DMS153 (cell line): ENCODE measurements around the gene ITGB5.
"Not testable (repeated sequence)": the region's sequence is repeated elsewhere in the genome, so short reads cannot be mapped to it uniquely, and the experiment has no call there.

Experiments used
- DNase-seq: peaks from one replicate; lab custom pipeline; 2025; lab: John Stamatoyannopoulos, UW

The ITGB5 gene

DNA sequence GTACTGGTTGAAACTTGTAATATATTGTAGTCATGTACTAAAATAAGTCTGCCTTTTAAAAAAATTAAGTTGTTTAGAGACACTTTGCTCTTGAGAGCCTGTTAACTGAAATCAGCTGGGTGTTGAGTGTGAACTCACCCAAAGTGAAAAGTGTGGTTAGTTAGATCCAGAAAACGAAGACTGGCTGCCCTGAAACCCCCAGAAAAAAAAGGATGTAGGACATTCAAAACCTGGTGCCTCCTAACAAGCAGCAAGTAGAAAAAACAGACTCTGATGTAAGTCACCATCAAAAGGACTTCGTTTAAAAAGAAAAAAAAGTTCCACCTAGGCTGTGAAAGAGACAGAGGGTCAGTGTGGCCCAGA lies 116.1 kb downstream of the ITGB5 start:
- no peak for DNase-seq

DNA sequence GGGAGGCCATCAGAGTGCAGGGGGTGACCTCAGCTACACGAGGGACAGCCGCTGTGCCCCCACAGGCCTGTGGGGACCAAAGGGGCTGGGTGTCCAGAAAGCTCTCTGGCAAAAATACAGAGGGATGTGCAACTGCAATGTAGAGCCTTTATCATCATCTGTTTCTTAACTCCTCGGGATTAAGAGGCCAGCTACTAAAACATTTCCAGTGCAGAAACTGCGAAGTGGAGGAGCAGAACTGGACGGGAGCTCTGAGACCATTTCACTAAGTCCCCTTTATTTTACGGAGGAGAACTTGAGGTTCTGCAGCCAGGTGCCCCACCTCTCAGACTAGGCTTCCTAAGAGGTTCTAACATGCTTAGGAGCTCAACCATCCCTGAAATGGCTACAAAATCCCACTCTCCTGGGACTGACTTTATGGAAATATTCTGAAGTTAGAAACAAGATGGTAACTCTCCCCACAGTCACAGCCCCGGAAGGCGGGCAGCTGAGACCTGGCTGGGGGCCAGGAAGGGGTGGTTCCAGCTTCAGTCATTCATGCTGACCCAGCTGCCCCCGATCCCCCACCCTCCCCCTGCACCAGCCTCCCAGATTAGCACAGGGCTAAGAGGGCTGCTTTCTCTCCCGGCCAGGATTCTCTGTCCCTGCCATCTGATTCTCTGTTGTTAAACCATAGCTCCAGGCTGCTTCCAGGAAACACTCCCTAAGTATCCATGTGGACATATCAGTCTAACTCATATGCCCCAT lies 116.7 kb downstream of the ITGB5 start:
- DNase-seq = peak; percentile 13

DNA sequence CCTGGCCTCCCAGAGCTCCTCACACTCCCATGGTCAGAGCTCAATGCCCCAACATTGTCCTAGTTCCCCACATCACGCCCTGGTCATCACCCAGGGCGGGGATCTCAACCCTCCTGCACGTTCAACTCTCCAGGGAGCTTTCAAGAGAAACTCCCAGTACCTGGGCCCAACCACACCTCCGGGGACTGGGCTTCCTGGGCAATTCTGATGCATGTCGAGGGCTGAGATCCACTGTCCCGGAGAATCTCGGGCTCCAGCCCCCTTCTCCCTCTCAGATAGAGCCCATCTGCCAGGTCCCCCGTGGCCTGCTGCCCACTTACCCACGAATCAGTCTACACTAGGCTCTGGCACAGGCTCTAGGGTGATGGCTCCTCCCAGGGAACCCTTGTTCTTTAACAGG lies 117.7 kb downstream of the ITGB5 start:
- DNase-seq = no peak

GRCh38 chr3:124768812-124769211 lies 118.4 kb downstream of the ITGB5 start:
- DNase-seq = no peak

GRCh38 chr3:124767691-124768090 lies 119.5 kb downstream of the ITGB5 start:
- no peak for DNase-seq

- DNase-seq = no peak
Observed at GRCh38 chr3:124767264-124767663, 119.9 kb downstream of the ITGB5 start.

- DNase-seq = no peak
Observed at GRCh38 chr3:124766113-124767095, 120.8 kb downstream of the ITGB5 start.

DNA sequence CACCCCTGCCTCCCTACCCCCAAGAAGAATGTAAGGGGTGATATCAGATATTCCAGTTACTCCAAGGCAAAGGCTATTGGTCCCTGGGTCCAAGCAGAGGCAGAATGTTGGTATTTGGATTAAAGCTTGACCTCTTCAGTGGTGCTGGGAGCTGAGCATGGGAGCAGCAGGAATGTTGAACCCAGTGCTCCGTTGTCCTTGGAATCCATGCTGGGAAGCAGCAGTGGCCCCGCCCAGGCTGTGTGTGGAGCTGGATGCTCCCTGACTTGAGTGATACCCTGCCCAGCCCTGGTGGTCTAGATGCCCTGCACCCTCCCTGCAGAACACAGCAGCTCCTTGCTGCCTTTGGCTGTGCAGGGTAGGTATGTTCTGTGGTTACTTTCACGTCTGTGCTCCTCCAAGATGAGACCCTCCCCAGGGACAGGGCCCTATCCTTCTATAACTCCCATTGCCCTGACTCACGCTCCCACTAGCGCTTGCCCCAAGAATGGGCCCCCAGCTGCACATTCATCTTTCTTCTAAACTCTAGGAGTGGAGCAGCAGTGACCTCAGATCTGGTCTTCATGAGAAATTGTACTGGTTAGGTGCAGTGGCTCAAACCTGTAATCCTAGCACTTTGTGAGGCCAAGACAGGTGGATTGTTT lies 121.8 kb downstream of the ITGB5 start:
- no peak for DNase-seq

DNA sequence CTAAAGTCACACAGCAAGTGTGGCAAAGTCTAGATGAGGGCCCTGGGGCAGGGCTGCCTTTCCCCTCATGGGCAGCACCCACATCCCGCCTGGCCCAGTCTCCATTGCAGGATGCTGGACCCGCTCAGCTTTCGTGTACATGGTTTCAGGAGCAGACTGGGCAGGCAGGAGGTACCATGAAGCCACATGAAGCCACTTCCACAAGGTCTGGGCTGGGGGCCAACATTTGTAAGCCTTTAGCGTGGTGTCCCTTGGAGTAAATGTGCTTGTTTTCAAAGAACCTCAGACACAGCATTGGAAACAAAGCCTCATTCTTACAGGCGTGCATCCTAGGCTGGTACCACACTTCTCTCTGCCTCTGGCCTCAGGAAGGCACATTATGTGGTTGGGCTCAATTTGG lies 122.4 kb downstream of the ITGB5 start:
- DNase-seq = no peak

- DNase-seq = no peak
Observed at GRCh38 chr3:124763644-124764358, 123.4 kb downstream of the ITGB5 start.

- DNase-seq = no peak
Observed at GRCh38 chr3:124763206-124763605, 124.0 kb downstream of the ITGB5 start.

DNA sequence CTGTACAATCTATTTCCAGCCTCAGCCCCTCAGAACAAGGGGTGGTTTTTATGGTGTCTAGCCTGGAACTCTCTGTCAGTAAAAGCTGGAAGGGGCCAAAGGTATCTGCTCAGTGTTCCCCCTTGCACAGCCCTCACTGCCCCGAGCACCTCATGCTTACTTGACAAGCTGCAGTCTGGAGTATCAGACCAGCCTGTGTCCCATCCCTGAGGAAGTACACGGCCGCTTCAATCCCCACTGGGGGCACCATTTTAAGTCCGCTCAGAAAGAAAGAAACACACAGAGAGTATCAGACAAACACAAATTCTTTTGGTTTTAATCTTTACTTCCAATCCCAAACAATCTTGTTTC lies 124.5 kb downstream of the ITGB5 start:
- DNase-seq = no peak

DNA sequence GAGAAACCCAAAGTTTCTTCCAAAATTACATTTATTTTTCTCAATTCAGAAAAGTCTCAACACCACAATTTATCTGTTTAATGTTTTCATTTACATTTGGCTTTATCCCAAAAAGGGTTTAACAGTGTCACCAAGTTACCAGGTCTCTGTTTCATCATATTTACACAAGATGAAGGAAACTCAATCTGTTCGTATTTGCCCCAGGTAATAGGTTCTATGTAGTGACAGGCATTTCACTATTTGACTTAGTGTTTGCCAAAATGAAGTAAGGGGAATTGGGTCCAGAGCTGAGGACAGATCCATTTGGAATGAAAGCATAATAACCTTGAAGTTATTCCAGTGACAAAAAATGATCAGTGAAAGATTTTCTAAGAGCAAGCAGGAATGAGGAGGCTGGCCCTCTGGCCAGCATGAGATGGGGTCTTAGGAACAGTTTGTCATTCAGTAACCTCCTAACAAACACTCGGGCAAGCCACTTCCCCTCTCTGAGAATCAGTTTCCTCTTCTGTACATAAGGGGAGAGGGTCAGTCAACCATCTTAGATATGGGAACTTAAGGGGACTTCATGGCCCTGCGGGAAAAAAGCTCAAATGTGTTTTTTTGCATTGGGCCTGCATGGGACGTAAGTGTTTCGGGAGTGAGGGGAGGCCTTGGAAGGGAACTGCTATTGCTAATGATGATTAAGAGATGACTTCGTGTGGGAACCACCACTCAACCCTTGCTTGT lies 125.1 kb downstream of the ITGB5 start:
- peak; percentile 7 for DNase-seq

GRCh38 chr3:124761250-124761796 lies 125.8 kb downstream of the ITGB5 start:
- DNase-seq = peak; percentile 54

DNA sequence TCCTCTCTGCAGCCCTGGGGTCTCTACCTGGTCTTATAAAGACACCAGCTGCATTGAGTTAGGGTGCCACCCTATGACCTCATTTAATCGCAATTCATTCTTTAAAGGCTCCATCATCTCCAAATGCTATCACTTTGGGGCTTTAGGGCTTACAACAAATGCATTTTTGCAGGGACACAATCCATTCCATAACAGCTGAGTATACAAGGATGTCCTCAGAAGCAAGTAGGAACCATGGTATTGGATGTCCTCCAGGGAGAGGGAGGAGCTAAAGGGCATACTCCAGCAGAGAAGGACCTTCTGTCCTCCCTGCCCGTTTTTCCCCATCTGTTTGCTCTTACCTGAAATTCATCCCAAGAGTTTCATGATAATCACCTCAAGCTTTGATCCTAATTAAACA lies 126.6 kb downstream of the ITGB5 start:
- no peak for DNase-seq

DNA sequence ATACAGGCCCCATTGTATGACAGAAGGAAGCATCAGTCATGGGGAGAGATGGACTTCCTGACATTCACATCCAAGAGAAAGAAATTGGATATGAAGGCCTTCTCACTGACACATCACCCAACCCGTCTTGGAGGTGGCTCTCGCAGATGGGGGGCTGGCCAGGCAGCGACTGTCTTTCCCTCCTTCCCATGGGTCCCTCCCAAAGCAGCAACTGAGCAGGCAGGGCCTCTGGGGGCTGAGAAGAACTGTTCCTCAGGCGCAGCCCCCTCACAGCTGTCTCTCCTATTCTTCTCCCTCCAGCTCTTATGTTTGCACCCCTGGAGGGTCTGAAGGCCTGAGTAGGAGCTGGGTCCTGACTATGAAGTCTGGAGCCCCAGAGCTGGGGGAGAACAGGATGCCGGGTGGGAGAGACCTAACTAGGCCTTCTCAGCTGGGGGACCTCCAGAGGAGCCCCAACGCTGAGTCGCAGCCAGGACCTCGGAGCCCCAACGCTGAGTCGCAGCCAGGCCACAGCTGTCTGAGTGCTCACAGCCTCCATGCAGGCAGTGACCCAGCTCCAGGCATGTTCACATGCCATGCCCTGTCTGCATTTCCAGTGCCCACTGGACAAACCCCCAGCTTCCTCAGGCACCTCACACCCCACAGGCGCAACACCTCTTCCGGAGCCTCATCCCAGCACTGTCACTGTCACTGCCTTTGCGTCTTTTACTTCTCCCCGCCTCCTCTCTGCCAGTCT lies 127.3 kb downstream of the ITGB5 start:
- DNase-seq = no peak

DNA sequence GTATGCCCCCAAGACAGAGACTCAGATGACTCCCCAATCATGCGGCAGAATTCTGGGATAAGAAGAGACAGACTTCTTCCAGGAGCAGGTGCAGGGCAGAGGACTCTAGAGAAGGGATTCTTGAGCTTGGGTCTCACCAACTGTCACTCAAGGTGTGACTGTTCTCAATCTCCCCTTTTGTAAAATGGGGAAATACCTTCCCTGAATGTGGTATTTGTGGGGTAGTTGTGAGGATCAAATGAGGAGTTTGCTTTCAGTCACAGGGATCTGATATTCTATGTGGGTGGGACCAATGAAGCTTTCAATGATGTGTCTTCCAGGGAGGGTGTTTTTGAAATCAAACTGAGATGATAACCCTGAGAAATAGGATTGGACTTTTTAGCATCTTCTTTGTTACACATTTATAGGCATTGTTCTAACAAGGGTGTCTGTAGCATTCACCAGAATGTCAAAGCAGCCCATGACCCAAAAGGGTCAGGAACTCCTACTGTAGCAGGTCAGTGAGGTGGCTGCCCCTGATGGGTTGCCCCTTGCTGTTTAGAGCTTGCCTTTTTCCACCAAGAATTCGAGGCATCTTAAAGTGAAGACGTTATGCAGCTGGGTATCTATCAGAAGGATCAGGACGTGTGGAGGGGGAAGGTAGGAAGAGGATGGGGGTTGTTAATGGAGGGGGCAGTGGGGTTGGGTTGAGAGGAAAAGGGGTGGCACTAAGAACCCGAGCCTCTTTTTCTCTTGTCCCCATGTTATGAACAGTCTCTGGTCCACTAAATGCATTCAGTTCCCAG lies 128.1 kb downstream of the ITGB5 start:
- no peak for DNase-seq

DNA sequence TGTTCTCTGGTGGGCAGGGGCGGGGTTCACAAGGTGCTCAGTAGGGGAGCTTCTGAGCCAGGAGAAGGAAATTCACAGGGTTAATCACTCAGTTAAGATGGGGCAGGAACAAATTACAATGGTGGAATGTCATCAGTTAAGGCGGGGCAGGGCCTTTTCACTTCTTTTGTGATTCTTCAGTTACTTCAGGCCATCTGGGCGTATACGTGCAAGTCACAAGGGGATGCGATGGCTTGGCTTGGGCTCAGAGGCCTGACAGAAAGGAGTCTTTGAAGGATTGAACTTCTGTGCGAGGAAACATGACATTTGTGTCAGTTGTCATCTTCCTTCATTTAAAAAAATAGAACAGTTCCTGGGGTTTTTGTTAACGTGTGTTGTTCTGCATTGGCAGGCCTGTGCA lies 129.2 kb downstream of the ITGB5 start:
- not testable (repeated sequence) for DNase-seq

DNA sequence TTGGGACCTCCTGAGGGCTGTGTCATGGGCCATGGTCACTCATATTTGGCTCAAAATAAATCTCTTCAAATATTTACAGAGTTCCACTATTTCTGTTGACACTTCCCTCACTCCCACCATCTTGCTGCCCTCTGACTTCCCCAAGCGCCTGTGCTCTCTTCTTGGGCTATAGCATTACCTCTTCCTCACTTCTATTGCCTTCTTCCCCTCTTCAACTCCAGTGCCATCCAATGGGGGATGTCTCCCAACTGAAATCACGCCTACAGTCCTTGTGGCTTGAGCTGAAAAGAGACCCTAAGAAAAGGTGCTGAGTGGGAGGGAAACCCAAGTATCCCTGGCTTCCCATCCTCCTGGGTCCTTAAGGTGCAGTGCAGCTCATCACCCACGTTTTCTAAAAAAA lies 135.1 kb downstream of the ITGB5 start:
- DNase-seq = no peak

DNA sequence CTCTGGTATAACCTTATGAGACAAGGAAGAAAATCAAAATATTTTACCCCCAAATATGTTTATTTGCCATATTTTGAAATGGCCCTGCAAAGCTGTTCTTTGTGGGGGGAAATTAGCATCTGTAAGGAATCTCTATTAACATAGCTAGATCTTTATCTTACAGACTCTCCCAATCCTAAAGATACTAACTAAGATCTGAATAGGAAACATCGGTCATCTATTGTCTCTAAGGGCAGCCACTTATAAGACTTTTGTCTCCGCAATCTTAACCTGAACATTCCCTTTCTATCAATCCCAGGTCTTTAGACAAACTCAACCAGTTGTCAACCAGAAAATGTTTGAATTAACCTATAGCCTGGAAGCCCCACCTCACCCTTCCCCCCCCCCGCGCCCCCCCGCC lies 135.7 kb downstream of the ITGB5 start:
- DNase-seq = no peak
